CD4-positive, alpha-beta T cell treated with Interleukin-4 for 4 hours (primary cell): ENCODE results near the gene SLC26A2.
"Not testable (repeated sequence)": the region's sequence is repeated elsewhere in the genome, so short reads cannot be mapped to it uniquely, and the experiment has no call there.

Experiments used
- DNase-seq: peaks from one replicate; pipeline ENCODE4 v3.0.0-alpha.2; 2020

The SLC26A2 gene

DNA sequence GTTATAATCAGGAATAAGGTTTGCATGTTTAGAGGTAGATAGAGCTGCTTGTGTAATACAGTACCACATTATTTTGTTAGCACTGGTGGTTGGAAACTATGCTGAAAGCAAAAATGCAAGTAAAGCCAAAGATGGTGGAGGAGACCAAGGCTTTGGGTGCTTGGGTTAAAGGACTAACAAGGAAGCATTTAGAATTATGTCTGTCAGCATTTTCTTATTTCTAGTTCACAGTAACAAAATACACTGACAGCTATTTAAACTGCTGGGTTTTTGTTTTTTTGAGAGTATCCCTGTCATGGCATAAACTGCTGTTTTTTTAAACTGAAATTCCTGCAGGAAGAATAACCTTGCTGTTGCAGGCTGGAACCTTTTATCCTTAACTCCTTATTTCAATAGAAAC, 46.5 kb downstream of the SLC26A2 start:
- DNase-seq, result no peak

- no peak for DNase-seq
Observed at GRCh38 chr5:150009671-150010387, 49.3 kb downstream of the SLC26A2 start.

- DNase-seq, result no peak
Observed at GRCh38 chr5:150013931-150014330, 53.4 kb downstream of the SLC26A2 start.

- no peak for DNase-seq
Observed at GRCh38 chr5:150014456-150014855, 53.9 kb downstream of the SLC26A2 start.

DNA sequence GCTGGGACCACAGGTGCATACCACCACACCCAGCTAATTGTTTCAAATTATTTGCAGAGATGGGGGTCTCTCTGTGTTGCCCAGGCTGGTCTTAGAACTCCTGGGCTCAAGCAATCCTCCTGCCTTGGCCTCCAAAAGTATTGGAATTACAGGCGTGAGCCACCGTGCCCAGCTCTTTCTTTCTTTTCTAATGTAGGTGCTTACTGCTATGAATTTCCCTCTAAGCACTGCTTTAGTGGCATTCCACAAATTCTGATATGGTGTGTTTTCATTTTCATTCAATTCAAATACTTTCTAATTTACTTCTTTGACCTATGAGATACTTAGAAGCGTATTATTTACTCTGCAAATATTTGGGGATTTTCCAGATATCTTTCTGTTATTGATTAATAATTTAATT, 54.9 kb downstream of the SLC26A2 start:
- no peak for DNase-seq

GRCh38 chr5:150016537-150016936, 56.0 kb downstream of the SLC26A2 start:
- no peak for DNase-seq

DNA sequence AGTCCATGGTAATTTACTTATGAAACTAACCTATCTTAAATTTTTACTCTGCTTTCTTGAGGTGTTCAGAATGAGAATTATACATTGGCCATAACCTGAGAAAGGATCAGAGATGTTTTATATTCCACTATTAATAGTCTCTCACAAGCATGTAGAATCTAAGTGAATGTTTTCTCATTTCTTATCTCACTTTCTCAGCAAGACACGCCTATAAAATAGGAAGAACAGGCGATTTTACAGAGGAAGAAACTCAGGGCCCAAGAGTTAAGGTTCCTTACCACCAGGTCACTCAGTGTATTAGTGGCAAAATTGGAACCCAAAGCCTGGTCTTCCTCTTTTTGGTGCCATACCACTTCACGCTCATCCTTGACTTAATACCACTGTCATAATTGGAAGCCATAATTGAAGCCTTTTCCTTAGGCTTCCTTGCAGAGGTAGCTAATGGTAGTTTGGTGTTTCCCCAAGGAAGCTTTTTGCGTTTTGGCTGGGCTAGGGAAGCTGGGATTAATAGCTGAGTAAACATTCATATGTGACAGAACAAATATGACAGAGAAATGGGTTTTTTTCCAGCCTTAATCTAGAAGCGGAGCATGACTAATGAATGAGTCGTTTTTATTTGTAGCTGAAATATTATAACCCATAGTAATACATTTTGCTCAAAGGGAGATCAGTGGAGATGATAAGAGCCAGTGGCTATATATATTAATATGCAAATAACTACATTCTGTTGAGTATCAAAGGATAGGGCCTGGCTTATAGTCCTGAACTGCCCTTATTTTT, 56.9 kb downstream of the SLC26A2 start:
- no peak for DNase-seq

DNA sequence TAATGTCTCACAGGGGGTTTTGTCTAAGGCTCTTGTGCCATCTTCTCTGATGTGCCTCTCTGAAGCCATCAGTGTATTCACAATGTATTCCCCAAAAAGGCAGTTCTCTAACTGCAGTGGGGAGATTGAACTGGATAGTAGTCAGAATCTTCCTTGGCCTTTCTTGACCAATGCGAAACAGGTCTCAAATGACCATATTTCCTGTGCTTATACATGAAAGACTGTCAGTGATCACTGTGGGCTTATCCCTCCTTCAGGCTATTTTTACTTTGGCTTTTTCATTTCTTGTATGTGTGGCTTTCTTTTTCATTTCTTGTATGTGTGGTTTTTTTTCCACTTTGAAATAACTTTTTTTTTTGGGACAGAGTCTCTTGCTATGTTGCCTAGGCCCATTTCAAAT, 59.7 kb downstream of the SLC26A2 start:
- DNase-seq, result no peak

- DNase-seq, result no peak
Observed at GRCh38 chr5:150021491-150022157, 61.1 kb downstream of the SLC26A2 start.

- no peak for DNase-seq
Observed at GRCh38 chr5:150022158-150022531, 61.6 kb downstream of the SLC26A2 start.

GRCh38 chr5:150022681-150023080, 62.1 kb downstream of the SLC26A2 start:
- no peak for DNase-seq

GRCh38 chr5:150023136-150023535, 62.6 kb downstream of the SLC26A2 start:
- no peak for DNase-seq

DNA sequence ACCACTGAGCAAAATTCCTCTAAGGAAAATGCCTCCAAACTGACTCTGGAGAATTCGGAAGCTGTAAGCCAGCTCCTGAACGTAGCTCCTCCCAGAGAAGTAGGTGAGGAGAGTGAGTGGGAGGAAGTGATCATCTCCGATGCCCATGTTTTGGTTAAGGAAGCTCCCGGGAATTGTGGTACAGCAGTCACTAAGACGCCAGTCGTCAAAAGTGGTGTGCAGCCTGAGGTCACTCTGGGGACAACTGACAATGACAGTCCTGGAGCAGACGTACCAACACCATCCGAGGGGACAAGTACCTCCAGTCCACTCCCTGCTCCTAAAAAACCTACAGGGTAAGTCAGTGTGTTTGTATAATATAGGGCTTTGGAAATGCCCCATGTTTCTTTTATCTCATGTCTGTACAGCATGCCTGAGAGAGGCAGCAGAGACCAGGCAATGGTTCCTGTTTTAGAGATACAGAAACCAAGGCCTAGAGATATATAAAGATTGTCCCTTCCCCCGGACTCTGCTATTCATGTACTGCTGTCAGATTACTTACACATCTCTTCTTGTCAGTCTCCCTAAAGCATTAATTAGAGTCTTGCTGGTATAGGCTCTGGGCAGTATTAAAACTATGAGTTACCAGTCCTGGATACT, 63.9 kb downstream of the SLC26A2 start:
- no peak for DNase-seq

DNA sequence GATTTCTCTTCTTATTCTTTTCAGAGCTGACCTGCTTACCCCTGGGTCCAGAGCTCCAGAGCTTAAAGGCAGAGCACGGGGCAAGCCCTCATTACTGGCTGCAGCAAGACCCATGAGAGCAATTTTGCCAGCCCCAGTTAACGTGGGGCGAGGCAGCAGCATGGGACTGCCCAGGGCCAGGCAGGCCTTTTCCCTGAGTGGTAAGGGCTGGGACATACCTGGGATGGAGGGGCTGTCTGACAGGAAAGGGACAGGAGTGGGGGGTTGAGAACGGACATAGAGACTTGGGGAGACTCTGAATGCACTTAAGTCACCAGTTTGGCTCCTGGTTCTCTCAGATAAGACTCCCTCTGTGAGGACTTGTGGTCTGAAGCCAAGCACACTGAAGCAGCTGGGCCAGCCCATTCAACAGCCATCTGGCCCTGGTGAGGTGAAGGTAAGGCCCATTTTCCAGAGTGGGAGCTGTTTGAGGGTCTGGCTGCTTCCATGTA, 66.2 kb downstream of the SLC26A2 start:
- DNase-seq, result no peak

- DNase-seq, result not testable (repeated sequence)
Observed at GRCh38 chr5:150028047-150028446, 67.5 kb downstream of the SLC26A2 start.

DNA sequence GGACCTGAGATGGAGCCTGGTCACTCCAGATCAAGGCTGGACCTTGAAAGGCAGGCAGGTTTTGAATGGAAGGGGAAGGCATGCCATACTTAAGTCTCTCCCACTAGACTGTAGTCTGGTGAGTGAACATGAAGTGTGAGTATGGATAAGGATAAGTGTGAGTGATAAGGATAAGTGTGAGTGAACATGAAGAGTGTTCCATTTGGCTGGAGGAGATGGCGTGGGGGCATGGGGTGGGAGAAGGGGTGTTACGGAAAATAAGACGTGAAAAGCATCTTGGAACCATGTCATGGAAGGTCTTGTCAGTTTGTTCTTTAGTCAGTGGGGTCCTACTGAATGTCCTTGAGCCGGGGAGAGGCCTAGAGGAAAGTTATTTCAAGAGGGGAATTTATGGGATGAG, 72.8 kb downstream of the SLC26A2 start:
- no peak for DNase-seq

DNA sequence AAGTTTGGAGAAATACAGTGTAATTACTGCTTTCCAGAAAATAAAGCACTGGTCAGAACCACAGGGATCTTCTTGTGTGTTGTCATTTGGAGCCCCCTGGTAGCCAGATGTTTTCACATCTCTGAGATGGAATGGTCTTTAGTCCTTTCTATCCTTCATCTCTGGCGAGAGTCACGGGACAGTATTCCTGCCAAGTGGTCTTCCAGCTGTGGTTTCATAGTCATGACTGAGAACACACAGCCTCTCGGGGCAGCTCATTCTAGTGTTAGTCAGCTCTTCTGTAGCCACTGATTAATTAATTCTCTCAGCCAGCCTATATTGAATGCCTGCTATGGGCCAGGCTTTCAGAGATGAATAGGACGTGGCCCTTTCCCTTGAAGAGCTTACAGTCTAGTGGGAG, 74.1 kb downstream of the SLC26A2 start:
- DNase-seq, result no peak

- no peak for DNase-seq
Observed at GRCh38 chr5:150035139-150035895, 74.8 kb downstream of the SLC26A2 start.

DNA sequence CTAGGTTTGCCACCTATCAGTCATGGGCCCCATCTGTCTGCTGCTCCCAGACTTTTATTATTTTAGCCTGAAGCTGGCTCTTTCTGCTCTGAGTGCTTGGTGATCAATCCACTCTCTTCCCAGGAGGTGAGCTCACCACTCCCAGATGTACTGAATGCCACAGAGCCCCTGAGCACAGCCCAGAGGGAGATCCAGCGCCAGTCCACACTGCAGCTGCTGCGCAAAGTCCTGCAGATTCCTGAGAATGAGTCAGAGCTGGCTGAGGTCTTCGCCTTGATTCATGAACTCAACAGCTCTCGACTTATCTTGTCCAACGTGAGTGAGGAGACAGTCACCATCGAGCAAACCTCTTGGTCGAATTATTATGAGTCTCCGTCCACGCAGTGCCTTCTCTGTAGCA, 76.0 kb downstream of the SLC26A2 start:
- no peak for DNase-seq
